ENCODE measurements around the gene RNF10.

The RNF10 gene

GRCh38 chr12:120538281-120539156, 4.4 kb downstream of the RNF10 start:
- H3K4me3 ChIP-seq (ENCODE audit: low read depth, low read length): peak overlapping the region; percentile 75
- TF ChIP-seq CTCF (IDR thresholded peaks at IDR 0.05; ENCODE audit: control insufficient read depth, extremely low read depth, insufficient read depth): no peak

GRCh38 chr12:120539303-120539702, 5.1 kb downstream of the RNF10 start:
- H3K4me3 ChIP-seq (ENCODE audit: low read depth, low read length): no peak overlapping the region; the same call in 1 of the 2 replicates
- TF ChIP-seq CTCF (IDR thresholded peaks at IDR 0.05; ENCODE audit: control insufficient read depth, extremely low read depth, insufficient read depth): no peak
- no peak for DNase-seq (ENCODE audit: low read depth)

More at GRCh38 chr12:120538281-120539156, 4.4 kb downstream of the RNF10 start:
- peak; percentile 73 for DNase-seq (ENCODE audit: low read depth)

- DNase-seq (ENCODE audit: low read depth): no peak
- no peak overlapping the region for H3K4me3 ChIP-seq (ENCODE audit: low read depth, low read length)
- TF ChIP-seq CTCF (IDR thresholded peaks at IDR 0.05; ENCODE audit: control insufficient read depth, extremely low read depth, insufficient read depth): no peak
Observed at GRCh38 chr12:120540445-120540844, 6.3 kb downstream of the RNF10 start.

- no peak for TF ChIP-seq CTCF (IDR thresholded peaks at IDR 0.05; ENCODE audit: control insufficient read depth, extremely low read depth, insufficient read depth)
- no peak for DNase-seq (ENCODE audit: low read depth)
- H3K4me3 ChIP-seq (ENCODE audit: low read depth, low read length): no peak overlapping the region
Observed at GRCh38 chr12:120542166-120542565, 8.0 kb downstream of the RNF10 start.

- no peak overlapping the region for H3K4me3 ChIP-seq (ENCODE audit: low read depth, low read length)
- DNase-seq (ENCODE audit: low read depth): no peak
- TF ChIP-seq CTCF (IDR thresholded peaks at IDR 0.05; ENCODE audit: control insufficient read depth, extremely low read depth, insufficient read depth): no peak
Observed at GRCh38 chr12:120544691-120545090, 10.5 kb downstream of the RNF10 start.

- DNase-seq (ENCODE audit: low read depth): peak; percentile 56
- peak overlapping the region; percentile 9; the same call in 1 of the 2 replicates for H3K4me3 ChIP-seq (ENCODE audit: low read depth, low read length)
- no peak for TF ChIP-seq CTCF (IDR thresholded peaks at IDR 0.05; ENCODE audit: control insufficient read depth, extremely low read depth, insufficient read depth)
Observed at GRCh38 chr12:120546050-120546386, 11.9 kb downstream of the RNF10 start.

GRCh38 chr12:120554678-120555077, 20.5 kb downstream of the RNF10 start:
- TF ChIP-seq CTCF (IDR thresholded peaks at IDR 0.05; ENCODE audit: control insufficient read depth, extremely low read depth, insufficient read depth): no peak
- DNase-seq (ENCODE audit: low read depth): no peak
- H3K4me3 ChIP-seq (ENCODE audit: low read depth, low read length): no peak overlapping the region
